NK-92 (cell line): ENCODE data around the gene DBNL.

Experiments
- DNase-seq: peaks from one replicate; lab custom pipeline; 2025; ENCODE audit not compliant: unreplicated experiment; lab: John Stamatoyannopoulos, UW

DBNL gene

DNA sequence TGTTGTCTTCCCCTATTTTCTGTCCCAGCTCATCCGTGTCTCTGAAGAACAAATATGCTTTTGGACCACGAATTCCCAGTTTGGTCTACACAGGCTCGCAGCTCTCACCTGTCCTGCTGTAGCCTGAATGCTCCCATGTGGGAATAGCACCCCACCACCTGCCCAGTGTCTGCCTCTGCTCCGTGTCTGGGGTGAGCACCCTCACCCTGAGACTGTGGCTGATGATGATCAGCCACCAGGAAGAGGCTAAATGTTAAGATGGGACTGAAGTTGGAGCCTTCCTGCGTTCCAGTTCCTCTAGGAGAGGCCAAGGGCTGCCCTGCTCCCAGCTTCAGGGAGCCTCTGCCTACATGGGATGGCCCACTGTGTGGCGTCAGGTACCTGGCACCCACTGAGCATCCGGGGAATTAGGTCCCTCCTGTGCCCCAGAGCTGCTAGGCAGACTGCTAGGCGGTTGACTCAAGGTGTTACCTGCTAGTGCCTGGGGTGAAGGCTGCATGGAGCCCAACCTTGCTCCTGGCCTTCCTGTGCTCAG is 17.2 kb downstream of the DBNL start:
- DNase-seq = no peak

DNA sequence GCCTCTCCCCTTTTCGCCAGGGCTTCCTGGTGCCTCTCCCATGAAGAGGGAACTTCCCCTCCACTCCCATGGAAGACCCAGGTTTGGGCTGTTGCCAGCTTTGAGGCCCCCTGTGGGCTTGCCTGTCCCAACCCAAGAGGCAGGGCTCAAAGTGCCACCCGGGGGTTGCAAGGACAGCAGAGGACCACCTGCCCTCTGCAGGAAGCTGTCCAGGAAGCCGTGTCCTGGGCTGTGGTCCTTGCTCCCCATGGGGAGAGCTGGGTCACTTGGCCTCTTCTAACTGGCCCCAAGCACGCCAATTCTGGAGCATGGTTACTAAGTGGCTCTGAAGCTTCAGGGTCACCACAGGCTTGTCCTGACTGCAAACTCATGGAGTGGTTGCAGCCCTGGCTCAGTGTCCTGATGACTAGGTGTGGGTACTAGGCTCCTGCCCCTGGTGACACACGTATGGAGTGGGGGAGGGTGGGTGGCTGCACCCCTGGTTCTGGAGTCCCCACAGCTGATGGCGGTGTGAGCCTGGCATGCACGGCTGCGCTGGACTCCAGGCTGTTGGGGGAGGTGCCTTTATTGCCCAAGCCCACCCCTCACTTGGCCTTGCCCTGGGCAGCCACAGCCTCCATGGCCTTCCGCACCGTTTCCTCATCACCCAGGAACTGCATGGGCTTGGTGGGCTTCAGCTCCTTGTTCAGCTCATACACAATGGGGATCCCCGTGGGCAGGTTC is 17.8 kb downstream of the DBNL start:
- no peak for DNase-seq

DNA sequence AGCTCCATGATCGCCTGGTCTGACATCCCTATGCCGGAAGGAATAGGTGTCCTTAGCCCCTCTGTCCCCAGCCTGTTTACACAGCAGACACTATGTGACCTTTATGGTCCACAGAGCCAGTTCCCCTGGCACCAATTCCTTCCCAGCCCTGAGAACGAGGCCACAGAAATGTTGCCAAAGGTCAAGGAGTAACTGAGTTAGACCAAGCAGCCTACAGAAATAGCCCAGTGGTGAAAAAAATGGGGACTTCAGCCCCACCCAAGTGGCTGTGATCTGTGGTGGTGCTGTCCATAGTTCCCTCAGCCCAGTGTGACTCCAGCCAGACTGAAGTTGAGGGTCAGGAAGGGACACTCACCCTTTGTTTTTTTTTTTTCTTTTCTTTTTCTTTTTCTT is 18.4 kb downstream of the DBNL start:
- no peak for DNase-seq

DNA sequence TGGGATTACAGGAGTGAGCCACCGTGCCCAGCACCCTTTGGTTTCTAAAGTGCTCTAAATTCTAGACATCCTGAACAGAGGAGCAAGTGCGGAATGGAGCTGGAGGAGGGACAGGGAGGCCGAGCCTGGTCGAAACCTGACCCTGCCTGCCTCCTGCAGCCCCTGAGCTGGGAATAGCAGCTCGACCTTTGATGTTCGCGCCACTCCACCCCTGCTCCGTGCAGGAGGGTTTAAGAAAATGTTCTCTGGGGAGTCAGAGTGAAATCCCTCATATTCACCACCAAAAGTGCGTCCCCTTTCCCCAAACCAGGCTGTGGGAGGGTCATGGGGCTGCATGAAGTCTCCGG is 19.0 kb downstream of the DBNL start:
- DNase-seq = no peak

DNA sequence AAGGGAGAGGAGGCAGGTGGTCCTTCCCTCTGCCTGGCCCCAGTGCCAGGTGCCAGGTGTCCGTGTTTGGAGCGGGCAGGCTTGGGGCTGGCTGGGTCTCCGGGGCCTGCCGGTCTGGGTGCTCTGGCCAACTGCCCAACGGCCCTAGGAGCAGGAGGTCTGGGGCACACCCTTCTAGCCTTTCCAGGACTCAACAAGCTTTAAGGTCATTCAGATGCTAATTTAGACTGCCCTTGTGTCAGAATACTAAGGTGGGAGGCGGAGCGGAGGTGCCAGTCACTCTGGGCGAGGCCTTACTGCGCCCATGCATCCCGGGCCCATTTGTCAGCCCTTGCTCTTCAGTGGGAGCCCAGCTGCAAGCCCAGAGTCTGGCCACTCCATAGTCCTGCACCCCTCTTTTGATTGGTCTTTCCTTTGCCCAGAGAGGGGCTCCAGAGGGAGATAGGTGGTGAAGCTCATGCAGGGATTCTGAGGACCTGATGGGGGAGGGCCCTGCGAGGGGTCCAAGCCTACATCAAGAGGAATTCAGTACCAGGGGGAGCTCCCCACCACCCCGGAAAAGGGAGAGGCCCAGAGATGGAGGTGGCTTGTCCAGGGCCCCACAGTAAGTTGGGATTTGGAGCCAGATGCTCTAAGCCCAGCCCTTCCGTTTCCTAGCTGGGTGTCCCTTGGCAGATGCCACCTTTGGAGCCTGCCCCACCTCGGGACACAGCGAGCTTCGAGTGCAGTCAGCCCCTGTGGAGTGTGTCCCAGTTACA is 19.6 kb downstream of the DBNL start:
- no peak for DNase-seq

DNA sequence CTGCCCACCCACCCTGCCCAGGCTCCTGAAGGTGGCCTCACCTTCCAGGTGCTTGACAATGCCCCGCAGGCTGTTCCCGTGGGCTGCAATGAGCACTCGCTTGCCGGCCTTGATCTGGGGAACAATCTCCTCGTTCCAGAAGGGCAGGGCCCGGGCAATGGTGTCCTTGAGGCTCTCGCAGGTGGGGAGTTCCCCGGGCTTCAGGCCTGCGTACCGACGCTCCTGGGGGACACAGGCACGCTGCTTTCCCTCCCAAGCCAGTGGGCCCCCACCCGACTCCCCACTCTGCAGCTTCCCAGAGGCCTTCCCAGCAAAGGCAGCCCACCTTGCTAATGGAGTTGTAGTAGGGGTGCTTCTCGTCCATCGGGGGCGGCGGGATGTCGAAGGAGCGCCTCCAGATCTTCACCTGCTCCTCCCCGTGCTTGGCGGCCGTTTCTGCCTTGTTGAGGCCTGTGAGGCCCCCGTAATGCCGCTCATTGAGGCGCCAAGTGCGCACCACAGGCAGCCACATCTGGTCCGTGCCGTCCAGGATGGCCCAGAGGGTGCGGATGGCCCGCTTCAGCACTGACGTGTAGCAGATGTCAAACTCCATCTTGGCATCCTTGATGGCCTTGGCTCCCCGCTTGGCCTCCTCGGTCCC is 20.4 kb downstream of the DBNL start:
- no peak for DNase-seq

DNA sequence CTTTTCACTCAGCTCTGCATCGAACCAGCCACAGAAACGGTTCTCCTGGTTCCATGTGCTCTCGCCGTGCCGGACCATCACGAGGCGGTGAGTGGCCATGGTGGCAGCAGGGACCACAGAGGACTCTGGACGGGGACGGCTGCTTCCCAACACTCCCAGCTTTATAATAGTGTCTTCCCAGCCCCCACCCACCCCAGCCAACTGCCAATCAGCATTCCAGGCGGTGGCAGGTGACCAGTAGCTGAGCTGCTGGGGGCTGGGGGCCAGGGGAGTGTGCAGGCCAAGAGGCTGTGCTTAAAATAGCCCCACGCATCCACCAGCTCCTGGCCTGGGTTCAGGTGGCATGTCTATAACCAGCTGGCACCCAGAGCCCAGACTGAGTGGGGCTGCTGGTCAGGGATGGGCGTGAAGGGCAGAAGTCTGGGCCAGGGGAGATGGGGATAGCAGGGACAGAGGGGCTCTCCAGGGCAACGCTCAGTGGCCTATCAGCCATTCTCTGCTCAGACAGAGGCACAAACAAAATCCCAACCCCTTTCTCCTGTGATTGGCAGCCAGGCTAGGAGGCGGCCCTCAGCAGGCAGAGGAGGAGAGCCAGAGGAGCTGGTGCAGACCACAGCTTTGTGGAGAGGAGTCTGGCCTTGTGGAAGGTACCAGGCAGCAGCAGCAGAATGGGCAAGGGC is 21.1 kb downstream of the DBNL start, which contains the start of gene PGAM2:
TSS of gene PGAM2 (minus strand) at position 137 of the 680 bp plus-strand sequence. CDS start at position 99, 38 bp downstream.
- no peak for DNase-seq

DNA sequence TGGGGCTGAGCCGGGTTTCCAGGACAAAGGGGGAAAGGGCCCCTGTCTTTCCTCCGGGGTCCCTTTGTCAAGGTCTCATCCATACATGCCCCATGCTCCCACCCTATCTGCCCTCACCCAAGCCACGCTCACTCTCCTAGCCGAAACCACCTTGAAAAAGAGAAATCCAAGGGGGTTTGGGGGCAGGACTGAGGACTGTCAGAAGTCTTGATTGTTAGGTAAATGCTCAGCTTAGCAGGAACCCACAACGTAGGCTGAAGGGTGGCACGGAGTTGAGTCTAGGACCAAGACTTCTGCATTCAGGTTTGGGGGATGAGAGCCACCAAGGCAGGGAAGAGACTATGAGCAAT is 21.6 kb downstream of the DBNL start:
- no peak for DNase-seq

DNA sequence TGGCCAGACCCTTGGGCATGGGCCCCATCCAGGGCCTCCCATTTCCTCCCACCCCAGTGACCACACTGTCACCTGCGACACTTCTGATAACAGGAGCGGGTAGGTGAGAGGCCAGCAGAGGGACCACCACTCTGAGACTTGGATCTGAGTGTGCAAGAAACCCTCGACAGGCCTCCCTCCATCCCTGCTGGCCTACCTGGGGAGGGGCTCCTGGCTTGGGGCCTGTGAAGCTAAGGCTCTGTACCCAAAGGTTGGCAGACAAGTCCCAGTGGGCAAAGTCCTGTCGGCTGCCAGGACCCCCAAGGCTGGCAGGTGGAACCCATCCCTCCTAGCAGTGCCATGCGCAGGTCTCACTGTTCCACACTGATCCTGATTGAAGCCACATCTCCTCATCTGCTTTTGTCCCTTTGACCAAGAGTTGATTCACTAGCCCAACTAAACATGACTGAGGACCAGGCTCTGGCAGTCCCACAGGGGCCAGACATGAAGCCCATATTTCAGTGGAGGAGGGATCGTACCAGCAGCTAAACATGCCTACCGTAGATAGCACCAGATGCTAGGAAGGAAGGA is 22.1 kb downstream of the DBNL start:
- DNase-seq = no peak

DNA sequence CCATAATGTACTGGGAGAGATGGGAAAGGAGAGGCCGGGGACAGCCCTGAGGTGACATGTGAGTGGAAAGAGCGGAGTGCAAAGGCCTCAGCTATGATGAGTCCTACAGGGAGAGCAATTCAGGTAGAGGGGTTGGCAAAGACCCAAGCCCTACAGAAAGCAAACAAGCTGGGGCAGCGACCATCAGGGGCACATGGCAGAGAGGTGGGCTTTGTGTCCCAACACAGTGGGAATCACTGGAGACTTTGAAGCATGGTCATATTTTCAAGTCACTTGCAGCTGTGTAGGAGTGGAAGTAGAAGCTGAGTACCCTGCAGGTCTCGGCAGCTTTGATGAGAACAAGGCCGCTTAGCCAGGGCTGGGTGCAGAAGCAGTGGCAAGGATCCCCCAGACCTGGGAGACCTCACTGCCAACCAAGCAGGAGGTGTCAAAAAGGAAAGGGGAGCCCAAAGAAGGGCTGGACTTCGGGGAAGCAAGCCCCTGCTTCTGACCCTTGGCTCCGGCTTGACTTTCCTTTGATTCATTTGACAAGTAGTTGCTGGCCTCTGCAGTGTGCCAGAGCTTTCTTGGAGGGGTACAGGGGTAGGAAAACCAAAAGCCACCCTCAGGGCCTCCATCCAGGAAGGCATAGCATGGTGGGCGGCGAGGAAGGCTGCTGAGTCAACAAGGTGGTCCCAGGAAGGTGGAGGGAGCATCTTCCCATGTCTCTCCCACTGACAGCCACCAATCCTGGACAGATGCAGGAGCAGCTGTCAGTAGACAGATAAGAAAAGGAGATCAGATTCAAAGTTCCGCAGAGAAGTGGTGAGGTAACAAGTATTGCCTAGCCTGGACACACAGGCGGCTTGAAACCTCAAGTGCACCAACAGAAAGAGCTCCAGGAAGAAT is 22.8 kb downstream of the DBNL start:
- DNase-seq = no peak

DNA sequence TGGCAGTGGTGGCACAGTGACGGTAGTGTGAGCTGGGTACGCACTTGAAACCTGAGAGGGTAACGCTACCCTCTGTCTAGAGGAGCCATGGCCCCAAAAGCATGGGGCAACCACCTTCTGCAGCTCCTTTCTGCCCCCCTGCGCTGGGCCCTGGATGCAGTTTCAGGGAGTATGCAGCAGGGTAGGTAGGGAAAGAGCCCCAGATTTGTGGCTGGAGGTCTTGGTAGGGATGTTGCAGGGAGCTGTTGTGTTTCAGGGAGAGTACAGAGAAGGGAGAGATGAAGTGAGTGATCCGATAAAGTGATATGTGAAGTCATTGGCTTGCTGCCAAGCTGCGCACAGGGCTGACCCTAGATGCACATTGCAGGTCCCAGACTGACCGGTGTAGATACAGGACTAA is 23.6 kb downstream of the DBNL start:
- DNase-seq = no peak

DNA sequence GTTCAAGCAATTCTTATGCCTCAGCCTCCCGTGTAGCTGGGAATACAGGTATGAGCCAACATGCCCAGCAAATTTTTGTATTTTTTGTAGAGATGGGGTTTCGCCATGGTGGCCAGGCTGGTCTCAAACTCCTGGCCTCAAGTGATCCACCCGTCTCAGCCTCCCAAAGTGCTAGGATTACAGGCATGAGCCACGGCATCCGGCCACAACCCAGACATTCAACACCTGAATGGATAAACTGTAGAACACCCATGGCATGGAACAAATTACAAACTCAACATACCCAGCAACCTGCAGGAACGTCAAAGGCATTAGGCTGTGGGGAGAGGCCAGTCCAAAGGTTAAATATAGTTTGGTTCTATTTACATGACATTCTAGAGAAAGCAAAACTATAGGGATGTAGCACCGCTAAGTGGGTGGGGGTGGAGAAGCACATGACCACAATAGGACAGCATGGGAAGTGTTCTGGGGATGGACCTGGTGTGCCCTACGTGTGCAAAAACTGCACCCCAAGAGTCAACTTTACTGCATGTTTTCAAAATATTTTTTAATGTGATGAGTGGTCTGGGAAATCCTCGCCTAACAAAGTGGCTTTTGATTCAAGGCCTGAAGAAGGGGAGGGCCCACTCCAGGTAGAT is 27.3 kb downstream of the DBNL start:
- DNase-seq = no peak

DNA sequence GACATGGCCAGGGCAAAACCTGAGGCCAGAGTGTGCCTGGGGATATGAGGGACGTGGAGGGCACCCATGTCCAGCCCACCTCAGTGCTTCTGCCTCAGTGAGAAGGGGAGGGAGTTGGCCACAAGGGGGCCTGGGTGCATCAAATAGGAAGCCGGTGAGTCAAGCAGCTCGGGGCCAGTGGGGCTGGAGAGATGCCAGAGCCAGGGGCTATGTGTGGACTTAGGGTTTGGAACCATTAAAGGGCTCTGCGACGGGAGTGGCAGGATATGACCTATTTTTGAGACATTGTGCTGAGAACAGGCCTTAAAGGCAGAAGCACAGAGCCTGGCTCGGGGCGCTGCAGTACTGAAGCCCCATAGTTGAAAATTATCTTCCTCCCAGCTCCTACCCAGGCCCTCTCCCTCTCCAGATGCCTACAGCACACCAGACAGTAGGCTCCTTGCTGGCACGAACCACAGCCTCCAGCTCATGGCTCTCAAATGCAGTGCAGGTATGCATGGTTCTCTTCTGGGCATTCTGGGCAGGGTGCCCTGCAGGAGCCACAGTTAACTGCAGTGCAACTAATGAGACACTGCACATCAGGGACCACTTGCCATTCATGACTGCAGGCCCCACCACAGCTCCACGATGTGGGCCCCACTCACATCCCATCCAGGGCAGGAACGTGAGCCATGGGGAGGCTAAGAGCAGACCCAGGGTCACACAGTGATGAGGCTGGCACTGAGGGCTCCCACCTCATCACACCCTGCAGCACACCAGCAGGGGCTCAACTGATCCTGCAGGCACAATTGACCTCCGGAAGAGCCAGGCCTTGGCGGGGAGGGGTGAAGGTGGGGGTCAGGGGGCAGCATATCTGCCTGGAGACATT is 28.1 kb downstream of the DBNL start:
- no peak for DNase-seq

DNA sequence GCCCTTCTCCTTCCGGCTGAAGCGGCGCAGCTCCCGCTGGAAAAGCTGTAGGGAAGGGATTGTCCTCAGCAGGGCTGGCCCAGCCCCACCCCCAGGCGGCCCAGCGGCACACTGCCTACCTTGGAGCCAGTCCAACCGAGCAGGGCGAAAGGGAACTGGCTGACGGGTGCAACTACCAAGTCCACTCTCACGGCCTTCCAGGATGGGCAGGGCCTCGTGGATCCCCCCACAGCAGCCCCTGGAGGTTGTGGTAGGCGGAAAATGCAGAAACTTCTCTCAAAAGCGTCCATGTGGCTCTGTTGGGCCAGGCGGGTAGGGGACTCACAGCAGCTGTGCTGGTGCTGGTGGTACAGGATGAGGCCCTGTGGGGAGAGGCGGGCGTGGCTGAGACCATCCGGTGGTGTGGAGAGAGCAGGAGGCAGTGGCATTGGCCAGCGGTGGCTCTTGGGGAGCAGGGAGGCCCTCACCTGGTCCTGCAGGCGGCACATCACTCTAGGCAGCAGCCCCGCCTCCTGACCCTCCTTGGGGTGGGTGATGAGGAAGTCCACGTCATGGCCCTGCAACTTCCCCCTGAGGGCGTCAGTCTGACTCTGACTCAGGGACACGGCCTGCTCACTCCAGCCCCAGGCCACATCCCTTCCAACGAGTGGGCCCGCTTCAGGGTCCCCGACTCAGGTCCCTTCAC is 29.3 kb downstream of the DBNL start:
- no peak for DNase-seq

DNA sequence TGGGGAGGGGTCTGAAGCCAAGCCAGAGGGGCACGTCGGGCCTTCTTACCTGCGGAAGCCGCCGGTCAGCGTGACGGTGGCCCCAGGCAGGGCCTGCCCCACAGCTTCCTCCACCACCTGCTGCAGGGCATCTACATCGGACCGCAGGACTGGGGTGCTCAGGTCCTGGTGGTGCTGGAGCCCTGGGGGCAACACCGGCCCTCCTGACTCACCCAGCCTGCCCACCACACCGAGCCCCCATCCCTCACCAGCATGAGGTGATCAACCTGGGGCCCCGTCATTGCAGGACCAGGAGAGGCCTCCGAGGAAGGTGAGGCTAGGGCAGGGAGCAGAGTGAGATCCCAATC is 29.8 kb downstream of the DBNL start:
- no peak for DNase-seq

DNA sequence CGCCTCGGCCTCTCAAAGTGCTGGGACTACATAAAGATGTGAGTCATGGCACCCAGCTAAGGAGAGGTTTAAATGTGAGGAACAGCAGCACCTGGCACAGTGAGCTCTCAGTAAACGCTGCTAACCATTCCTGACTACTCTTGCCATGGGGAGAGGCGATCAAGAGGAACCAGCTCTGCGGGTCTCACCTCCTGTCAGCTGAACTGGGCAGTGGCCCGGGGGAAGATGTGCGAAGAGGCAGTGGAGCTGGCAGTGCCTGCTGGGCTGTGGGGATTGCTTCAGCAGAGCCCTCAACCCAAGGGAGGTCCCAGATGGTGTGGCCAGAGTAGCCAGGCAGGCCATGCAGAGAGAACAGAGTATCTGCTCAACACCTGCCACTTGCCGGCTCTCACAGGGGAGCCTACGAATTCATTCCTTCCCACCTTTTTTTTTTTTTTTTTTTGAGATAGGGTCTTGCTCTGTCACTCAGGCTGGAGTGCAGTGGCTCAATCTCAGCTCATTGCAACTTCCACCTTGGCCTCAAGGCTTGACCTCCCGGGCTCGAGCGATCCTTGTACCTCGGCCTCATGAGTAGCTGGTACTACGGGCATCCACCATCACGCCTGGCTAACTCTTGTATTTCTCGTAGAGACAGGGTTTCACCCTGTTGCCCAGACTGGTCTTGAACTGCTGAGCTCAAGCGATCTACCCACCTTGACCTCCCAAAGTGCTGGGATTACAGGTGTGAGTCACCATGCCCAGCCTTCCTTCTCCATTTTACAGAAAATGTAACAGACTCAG is 31.0 kb downstream of the DBNL start:
- DNase-seq = no peak

DNA sequence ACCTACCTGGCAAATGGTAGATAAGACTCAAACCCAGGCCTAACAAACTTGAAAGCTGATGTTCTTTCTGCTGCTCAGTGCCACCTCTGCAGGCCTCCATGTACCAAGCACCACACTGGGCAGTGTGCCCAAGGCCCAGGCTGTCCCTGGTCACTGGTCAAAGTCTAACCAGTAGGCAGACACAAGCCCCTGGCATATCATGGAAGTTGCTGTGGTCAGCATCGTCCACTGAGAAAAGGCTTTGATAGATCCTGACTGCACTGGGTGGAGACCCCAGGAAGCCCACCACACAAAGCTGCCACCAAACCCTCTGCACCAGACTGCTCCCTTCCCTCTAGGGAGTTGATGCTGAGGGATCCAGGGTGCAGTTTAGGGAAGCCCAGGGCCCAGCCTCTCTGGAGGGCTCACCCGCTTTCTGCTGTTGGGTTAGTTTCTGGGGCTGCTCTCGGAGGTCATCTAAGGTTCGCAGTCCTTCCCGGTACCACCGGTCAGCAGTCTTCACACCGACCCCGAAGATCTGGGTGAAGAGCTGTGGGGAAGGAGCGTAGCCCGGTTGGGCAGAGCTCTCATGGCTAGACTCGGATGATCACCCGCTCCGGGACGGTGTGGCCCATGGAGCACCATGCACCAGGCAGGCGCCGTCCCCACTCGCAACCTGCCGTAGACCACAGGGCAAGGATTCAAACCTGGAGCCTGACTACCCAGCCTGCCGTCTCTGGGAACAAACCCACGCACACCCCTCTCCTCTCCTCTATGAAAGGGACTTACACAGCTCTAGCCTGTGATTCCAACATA is 31.8 kb downstream of the DBNL start:
- DNase-seq = no peak
